Neural progenitor cell (in vitro differentiated cells): ENCODE results near the gene NFXL1. TPM values are rescaled to one million over a fixed set of nuclear protein-coding genes. Genes with fewer than 3 reads are reported as not detected.

ENCODE experiments used
- DNase-seq: peaks from one replicate; pipeline ENCODE4 v3.0.0-alpha.2; 2016; ENCODE audit warnings: low spot score
- H2AFZ ChIP-seq: fragments of 200-600 bp; sonication (generic); replicated peaks from 2 replicates; pipeline ENCODE4 v1.6.1; 2016; ENCODE audit warnings: antibody characterized with exemption
- H3F3A ChIP-seq: fragments of 200-600 bp; sonication (generic); 2 replicates; pipeline ENCODE4 v1.6.1; 2016; ENCODE audit warnings: antibody characterized with exemption, low read depth
- H3K27ac ChIP-seq: fragments of 200-600 bp; sonication (generic); 2 replicates; pipeline ENCODE4 v1.5.1; 2016; ENCODE audit warnings: mild to moderate bottlenecking
- H3K27me3 ChIP-seq: fragments of 200-600 bp; sonication (generic); 2 replicates; pipeline ENCODE4 v1.6.1; 2016; ENCODE audit warnings: mild to moderate bottlenecking, moderate library complexity
- H3K36me3 ChIP-seq: fragments of 200-600 bp; sonication (generic); 2 replicates; pipeline ENCODE4 v1.5.1; 2016
- H3K4me1 ChIP-seq: fragments of 200-600 bp; sonication (generic); 2 replicates; pipeline ENCODE4 v1.6.1; 2016; ENCODE audit warnings: mixed run types
- H3K4me2 ChIP-seq: fragments of 200-600 bp; sonication (generic); 2 replicates; pipeline ENCODE4 v1.6.1; 2016
- H3K4me3 ChIP-seq: fragments of 200-600 bp; sonication (generic); 2 replicates; pipeline ENCODE4 v1.5.1; 2016
- H3K79me2 ChIP-seq: fragments of 200-600 bp; sonication (generic); 2 replicates; pipeline ENCODE4 v1.6.1; 2016; ENCODE audit warnings: low read depth
- H3K9ac ChIP-seq: fragments of 200-600 bp; sonication (generic); 2 replicates; pipeline ENCODE4 v1.6.1; 2016
- H3K9me3 ChIP-seq: fragments of 200-600 bp; sonication (generic); 2 replicates; pipeline ENCODE4 v1.5.1; 2016; ENCODE audit warnings: low read depth
- H4K20me1 ChIP-seq: fragments of 200-600 bp; sonication (generic); 2 replicates; pipeline ENCODE4 v1.6.1; 2016; ENCODE audit warnings: low read depth
- H3K27ac Mint-ChIP-seq: 3 replicates; pipeline ENCODE4 v1.8.0; 2021; ENCODE audit warnings: mixed read lengths
- H3K27me3 Mint-ChIP-seq: 2 replicates; pipeline ENCODE4 v1.8.0; 2022; ENCODE audit warnings: low read depth, mild to moderate bottlenecking, inconsistent platforms, moderate library complexity, mixed read lengths; ENCODE audit not compliant: insufficient read depth
- H3K36me3 Mint-ChIP-seq: 3 replicates; pipeline ENCODE4 v1.8.0; 2021; ENCODE audit warnings: mixed read lengths
- H3K4me1 Mint-ChIP-seq: 3 replicates; pipeline ENCODE4 v1.8.0; 2021; ENCODE audit warnings: mixed read lengths
- H3K4me3 Mint-ChIP-seq: 3 replicates; pipeline ENCODE4 v1.8.0; 2021; ENCODE audit warnings: mild to moderate bottlenecking, moderate library complexity, mixed read lengths
- H3K9me3 Mint-ChIP-seq: 3 replicates; pipeline ENCODE4 v1.8.0; 2020; ENCODE audit warnings: mixed read lengths
- EZH2 ChIP-seq: fragments of 200-600 bp; sonication (generic); IDR thresholded peaks from 2 replicates; pipeline ENCODE4 v1.6.1; 2017; ENCODE audit warnings: antibody characterized with exemption, mild to moderate bottlenecking, moderate library complexity
- EZH2phosphoT487 ChIP-seq: fragments of 200-600 bp; sonication (generic); IDR thresholded peaks from 2 replicates; pipeline ENCODE4 v1.6.1; 2017; ENCODE audit warnings: antibody characterized with exemption
- total RNA-seq: library from RNA; depleted of rRNA; stranded (reverse); fragments of >200 nt; gene quantifications from 2 replicates; pipeline ENCODE4 v1.2.3, GENCODE V29; 2015; ENCODE audit warnings: low replicate concordance
- TF ChIP-seq, protein P1 (sequence below): fragments of 200-600 bp; sonication (generic); IDR thresholded peaks from 2 replicates; pipeline ENCODE4 v1.5.1; 2017; ENCODE audit warnings: antibody characterized with exemption, mild to moderate bottlenecking

Gene NFXL1
- total RNA-seq, 1 donor from 2014 or later = 33.2 TPM

DNA sequence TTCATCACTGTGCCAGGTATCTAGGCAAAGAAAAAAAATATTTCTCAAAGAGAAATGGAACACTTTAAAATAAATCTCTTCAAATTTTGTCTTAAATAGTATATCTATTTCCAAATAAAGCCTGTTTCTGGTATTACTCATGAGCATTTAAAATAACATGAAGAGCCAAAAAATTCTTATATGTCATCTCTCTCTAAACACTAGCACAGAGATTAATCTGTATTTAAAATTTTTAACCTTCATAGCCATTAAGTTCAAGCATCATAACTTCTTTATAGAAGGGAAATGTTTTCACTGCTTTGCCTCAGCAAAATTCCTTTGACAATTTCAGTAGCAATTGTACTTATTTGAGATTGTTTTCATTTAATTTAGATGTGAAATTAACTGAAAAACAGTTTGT lies 71.4 kb downstream of the NFXL1 start:
- H3K9me3 ChIP-seq = no peaks in the 10 kb centered on the region
- no peak overlapping the region for H2AFZ ChIP-seq
- no peak overlapping the region for H3K4me3 Mint-ChIP-seq
- peaks cover 16% of the 10 kb centered on the region for H3K27me3 ChIP-seq
- no peak overlapping the region for H3K27ac ChIP-seq
- no peak overlapping the region for H3K9ac ChIP-seq
- peaks cover 1% of the 10 kb centered on the region for H3K27me3 Mint-ChIP-seq
- H3K36me3 ChIP-seq = peaks cover 9% of the 10 kb centered on the region
- H3K4me1 Mint-ChIP-seq = peaks cover 2% of the 10 kb centered on the region
- H3K4me1 ChIP-seq = peaks cover 3% of the 10 kb centered on the region
- TF ChIP-seq EZH2 = no peak
- no peak for TF ChIP-seq EZH2phosphoT487
- TF ChIP-seq, protein P1, sequence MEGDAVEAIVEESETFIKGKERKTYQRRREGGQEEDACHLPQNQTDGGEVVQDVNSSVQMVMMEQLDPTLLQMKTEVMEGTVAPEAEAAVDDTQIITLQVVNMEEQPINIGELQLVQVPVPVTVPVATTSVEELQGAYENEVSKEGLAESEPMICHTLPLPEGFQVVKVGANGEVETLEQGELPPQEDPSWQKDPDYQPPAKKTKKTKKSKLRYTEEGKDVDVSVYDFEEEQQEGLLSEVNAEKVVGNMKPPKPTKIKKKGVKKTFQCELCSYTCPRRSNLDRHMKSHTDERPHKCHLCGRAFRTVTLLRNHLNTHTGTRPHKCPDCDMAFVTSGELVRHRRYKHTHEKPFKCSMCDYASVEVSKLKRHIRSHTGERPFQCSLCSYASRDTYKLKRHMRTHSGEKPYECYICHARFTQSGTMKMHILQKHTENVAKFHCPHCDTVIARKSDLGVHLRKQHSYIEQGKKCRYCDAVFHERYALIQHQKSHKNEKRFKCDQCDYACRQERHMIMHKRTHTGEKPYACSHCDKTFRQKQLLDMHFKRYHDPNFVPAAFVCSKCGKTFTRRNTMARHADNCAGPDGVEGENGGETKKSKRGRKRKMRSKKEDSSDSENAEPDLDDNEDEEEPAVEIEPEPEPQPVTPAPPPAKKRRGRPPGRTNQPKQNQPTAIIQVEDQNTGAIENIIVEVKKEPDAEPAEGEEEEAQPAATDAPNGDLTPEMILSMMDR = no peak
- DNase-seq = no peak
- peaks cover 20% of the 10 kb centered on the region for H3K36me3 Mint-ChIP-seq
- H3K4me3 ChIP-seq = no peak overlapping the region
- H3F3A ChIP-seq = peaks cover 11% of the 10 kb centered on the region
- no peak overlapping the region for H3K27ac Mint-ChIP-seq
- peaks cover 16% of the 10 kb centered on the region for H4K20me1 ChIP-seq
- no peaks in the 10 kb centered on the region for H3K79me2 ChIP-seq
- H3K4me2 ChIP-seq = no peak overlapping the region
- no peaks in the 10 kb centered on the region for H3K9me3 Mint-ChIP-seq

DNA sequence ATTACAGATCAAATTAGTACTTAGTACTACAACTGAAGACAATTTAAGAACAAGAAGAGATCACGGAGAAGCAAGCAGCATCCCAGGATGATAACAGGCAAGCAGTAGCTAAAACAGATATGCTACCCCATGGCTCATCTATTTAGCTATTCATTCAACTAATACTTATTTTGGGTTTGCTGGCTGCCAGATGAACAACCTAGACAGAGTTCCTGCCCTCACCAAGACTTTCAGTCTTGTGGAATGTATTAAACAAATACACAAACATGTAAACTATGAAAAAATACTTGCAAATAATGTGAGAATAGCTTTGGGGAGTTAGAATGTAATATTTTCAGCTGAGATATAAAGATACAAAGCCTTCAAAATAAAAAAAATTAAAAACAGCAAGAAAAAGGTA lies 74.1 kb downstream of the NFXL1 start:
- H3K27ac Mint-ChIP-seq = no peak overlapping the region
- Histone ChIP-seq H3K4me3 (no peak overlapping the region), H3K4me2 (no peak overlapping the region), H3K9ac (no peak overlapping the region), H3K27ac (no peak overlapping the region), H4K20me1 (peaks cover 22% of the 10 kb centered on the region), H3F3A (peaks cover 21% of the 10 kb centered on the region), H3K79me2 (no peaks in the 10 kb centered on the region), H3K27me3 (peaks cover 38% of the 10 kb centered on the region), H2AFZ (no peak overlapping the region), H3K36me3 (no peaks in the 10 kb centered on the region), H3K9me3 (no peaks in the 10 kb centered on the region), H3K4me1 (peaks cover 4% of the 10 kb centered on the region)
- H3K4me3 Mint-ChIP-seq = no peak overlapping the region
- no peak for TF ChIP-seq EZH2
- TF ChIP-seq, protein P1 = no peak
- TF ChIP-seq EZH2phosphoT487 = no peak
- peaks cover 10% of the 10 kb centered on the region for H3K27me3 Mint-ChIP-seq
- DNase-seq = no peak
- H3K36me3 Mint-ChIP-seq = peaks cover 9% of the 10 kb centered on the region
- H3K4me1 Mint-ChIP-seq = peaks cover 15% of the 10 kb centered on the region
- H3K9me3 Mint-ChIP-seq = no peaks in the 10 kb centered on the region

DNA sequence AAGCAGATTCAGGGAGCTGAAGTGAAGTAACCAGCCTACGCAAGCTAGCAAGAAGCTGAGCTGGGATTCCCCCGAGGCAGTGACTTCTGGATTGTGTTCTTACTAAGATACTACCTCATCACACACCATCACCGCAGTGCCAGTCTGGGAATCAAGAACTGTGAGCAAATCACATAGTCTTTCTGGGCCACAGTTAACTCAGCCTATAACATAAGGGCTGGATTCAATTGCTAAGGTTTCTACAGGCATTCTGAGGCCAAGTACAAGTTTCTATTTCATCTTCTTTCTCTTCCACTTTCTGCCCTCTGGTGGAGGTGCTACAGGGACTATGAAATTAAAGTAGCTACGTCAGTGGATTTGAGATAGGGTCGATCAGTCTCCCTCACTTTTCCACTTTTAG lies 75.1 kb downstream of the NFXL1 start:
- Histone ChIP-seq H3K4me2 (no peak overlapping the region), H3K9ac (no peak overlapping the region), H3K9me3 (no peaks in the 10 kb centered on the region), H3K27ac (no peak overlapping the region), H4K20me1 (peaks cover 22% of the 10 kb centered on the region), H3K4me3 (no peak overlapping the region), H3K4me1 (peaks cover 4% of the 10 kb centered on the region), H3K27me3 (peaks cover 38% of the 10 kb centered on the region), H3K79me2 (no peaks in the 10 kb centered on the region), H3F3A (peaks cover 21% of the 10 kb centered on the region), H3K36me3 (no peaks in the 10 kb centered on the region), H2AFZ (no peak overlapping the region)
- H3K4me1 Mint-ChIP-seq = peaks cover 16% of the 10 kb centered on the region
- no peak overlapping the region for H3K27ac Mint-ChIP-seq
- H3K27me3 Mint-ChIP-seq = peaks cover 10% of the 10 kb centered on the region
- no peak for TF ChIP-seq EZH2
- TF ChIP-seq, protein P1 = peak; percentile 30
- TF ChIP-seq EZH2phosphoT487 = no peak
- H3K4me3 Mint-ChIP-seq = no peak overlapping the region
- peaks cover under 1% of the 10 kb centered on the region for H3K9me3 Mint-ChIP-seq
- peaks cover 7% of the 10 kb centered on the region for H3K36me3 Mint-ChIP-seq
- no peak for DNase-seq
